DMS 273 (cell line): ENCODE measurements around the gene NASP.

Experiments
- DNase-seq: peaks from one replicate; lab custom pipeline; 2025; ENCODE audit not compliant: unreplicated experiment; lab: John Stamatoyannopoulos, UW

Gene NASP

DNA sequence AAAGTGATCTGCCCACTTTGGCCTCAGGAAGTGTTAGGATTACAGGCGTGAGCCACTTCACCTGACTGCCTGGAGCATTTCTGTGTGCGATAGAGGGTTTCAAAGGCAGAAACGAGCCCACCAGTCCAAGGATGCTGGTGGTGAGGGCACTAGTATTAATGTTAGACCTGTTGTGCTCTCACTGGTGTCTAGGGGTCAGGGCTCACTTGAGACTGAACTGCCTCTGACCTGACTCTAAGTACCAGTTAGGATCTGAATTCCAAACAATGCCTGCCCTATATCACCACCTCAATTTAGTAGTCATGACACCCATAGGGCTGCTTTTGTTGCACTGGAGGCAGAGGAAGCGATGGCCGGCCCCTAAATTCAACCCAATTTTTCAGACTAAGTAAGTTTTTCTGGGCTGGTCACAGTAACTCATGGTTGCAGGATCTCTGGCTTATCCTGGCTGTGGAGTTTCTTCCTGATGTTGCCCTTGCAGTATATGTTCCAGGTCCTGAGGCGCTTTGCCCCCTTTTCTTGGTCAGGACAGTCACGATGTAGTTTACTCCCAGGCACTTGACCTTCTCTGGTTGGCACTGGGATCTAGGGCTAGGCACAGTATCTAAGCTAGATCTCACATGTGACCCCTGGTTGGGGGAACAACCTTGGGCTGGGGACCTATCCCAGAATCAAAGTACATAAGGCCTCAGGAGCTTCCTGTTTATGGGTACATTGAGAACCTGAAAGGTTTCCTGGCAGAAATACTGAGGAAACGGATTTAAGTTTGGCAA lies 35.5 kb downstream of the NASP start:
- peak; percentile 35 for DNase-seq

DNA sequence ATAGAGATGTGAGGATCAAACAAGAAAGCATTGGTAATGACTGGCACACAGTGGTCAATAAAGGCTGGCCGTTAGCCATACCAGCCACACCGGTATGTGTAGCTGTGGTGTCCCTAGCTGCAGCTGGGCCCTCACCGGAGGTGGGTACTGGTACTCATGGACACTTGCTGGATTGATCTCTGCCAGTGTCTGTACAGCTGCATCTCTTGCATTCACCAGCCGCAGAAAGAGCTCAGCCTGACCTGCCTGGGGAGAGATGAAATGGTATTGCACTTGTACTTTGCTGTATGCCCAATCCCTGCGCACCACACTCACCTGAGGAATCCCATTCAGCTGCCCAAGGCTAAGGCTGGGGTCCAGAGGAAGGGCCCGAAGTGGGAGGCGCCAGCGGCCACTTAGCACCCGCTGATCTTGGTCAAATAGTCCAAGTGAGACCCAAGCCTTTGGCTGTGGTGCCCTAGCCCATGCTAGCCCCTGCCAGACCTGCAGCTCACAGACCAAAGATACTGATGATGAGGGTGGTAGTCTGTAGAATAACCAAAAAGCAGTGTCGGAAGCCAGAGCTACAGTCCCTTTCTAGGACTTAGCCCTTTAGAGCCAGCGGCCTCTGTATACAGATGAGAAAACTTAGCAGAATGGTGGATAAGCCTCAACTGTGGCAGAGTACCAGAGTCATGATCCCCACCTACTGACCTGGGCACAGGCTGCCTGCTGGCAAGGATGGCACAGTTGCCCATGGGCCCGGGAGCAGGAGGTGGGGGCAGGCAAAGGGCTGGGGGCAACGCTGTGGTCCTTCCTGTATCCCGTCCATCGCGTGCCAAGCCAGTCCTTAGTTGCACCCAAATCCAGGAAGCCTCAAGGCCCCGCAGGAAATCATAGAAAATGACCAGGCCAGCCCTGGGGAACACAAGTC lies 37.0 kb downstream of the NASP start:
- DNase-seq: no peak

- peak; percentile 29 for DNase-seq
Measured at GRCh38 chr1:45621501-45621836, 37.6 kb downstream of the NASP start.

GRCh38 chr1:45621895-45622523 lies 38.2 kb downstream of the NASP start:
- peak; percentile 30 for DNase-seq

DNA sequence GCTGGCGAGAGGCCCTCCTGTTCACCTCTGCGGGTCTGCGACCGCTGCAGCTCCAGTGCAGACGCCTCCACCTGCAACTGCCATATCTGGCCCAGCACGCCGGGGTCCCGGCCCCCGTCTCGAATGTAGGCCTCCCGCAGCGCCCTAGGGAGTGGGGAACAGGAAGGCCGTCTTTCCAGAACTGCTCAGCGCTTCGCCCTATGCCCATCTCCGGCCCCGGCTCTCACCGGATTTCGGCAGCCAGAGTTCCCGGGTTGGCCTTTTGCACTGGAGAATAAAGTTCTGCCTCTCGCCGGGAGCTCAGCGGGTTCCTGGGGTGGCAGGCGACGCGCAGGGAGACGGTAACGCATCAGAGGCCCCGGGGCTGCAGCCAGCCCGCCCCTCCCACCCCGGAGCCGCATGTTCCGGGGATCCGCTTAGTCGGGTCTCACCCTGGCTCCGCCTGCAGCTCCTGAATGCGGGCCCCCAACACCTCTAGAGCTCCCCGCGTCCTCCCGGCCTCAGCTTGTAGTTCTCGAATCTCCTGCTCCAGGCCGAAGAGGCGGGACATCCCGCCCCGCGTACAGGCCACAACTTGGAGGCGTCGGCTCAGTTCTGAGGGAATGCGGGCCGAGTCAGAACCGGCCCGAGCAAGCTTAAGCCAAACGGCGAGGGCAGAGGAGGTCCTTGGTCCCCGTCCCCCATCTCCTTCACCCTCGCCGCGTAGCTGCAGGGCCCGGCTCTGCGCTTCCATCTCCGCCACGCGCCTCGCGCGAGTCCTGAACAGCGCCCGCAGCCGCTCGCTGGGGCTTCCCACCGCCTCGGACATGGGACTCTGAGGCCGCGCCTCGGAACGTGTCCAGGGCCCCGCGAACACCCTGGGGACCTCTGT lies 38.9 kb downstream of the NASP start:
- no peak for DNase-seq

DNA sequence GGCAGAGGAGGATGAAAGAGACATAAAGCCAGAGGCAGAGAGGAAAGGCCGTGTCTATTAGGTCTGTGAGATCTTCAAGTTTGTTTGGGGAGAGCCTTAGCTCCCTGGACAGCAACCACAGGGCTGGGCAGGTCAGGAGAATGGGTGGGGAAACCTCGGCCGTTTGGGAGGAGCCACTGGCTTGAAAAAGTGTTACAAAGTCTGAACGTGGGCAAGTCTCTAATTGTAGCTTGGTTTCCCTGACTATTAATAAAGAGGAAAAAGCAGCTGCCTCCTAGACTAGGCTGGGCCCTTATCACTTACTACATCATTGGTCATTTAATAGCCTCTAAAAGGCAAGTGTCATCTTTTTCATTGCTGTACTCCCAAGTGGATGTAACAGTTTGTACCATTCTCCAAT lies 40.1 kb downstream of the NASP start, which contains the start of gene CCDC17:
Gene CCDC17 (minus strand): TSS at position 83 of the 400 bp plus-strand sequence. CDS start 145 bp downstream, outside the sequence.
- DNase-seq: no peak

DNA sequence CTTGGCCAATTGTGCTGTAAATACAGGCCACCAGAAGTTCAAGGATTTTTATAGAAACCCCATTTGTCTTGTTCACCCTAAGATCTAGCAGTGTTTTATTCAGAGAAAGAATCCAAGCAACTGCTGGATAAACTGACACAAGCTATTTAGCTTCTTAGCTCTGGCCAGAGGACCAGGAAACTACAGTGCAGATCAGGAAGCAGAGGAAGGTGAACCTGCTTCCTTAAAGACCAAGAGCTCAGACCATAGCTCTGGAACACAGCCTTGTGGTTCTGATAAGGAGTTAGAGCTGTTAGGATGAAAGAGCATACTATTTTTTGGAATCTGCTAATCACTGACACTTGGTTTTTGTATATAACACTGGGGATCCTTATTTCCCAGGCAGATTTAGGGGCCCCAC lies 45.2 kb downstream of the NASP start:
- no peak for DNase-seq

DNA sequence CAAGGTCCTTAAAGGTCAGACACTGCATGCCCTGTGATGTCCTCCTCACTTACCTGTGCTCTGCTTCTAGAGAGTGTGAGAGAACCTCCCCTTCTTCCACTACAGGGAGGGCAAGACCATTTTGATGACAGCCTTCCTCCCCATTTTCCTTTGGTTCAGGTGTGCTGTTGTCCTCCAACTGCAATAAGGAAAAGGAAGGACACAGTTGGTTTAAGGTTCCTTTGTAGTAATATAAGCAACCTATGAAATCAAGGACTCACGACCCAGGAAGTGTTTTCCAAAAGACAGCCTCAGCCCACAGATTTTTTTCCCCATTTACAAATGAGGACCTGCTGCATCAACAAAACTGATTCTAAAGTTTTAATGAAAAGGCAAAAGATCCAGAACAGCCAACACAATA lies 46.6 kb downstream of the NASP start:
- DNase-seq: no peak

DNA sequence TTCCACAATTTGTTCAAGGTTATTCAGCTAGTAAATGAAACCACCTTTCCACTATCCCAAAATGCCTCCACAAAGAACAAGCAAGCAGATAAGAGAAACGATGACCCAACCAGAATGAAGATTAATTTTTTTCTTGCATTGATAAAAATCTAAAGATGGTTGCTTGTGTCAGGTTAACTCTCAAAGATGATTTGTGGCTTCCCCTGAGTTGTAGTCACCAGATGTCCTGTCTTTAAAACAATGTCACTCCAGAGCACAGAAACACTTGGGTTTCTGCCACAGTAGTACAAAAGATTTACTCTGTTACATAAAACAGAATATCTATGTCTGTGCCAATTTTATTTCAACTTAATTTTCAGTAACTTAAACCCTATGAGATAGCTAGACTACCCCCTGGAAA lies 51.4 kb downstream of the NASP start:
- DNase-seq: no peak

- no peak for DNase-seq
Measured at GRCh38 chr1:45640293-45640692, 56.5 kb downstream of the NASP start.

GRCh38 chr1:45643321-45643720 lies 59.5 kb downstream of the NASP start:
- no peak for DNase-seq

GRCh38 chr1:45643978-45644377 lies 60.1 kb downstream of the NASP start:
- no peak for DNase-seq

- no peak for DNase-seq
Measured at GRCh38 chr1:45644661-45645060, 60.8 kb downstream of the NASP start.

DNA sequence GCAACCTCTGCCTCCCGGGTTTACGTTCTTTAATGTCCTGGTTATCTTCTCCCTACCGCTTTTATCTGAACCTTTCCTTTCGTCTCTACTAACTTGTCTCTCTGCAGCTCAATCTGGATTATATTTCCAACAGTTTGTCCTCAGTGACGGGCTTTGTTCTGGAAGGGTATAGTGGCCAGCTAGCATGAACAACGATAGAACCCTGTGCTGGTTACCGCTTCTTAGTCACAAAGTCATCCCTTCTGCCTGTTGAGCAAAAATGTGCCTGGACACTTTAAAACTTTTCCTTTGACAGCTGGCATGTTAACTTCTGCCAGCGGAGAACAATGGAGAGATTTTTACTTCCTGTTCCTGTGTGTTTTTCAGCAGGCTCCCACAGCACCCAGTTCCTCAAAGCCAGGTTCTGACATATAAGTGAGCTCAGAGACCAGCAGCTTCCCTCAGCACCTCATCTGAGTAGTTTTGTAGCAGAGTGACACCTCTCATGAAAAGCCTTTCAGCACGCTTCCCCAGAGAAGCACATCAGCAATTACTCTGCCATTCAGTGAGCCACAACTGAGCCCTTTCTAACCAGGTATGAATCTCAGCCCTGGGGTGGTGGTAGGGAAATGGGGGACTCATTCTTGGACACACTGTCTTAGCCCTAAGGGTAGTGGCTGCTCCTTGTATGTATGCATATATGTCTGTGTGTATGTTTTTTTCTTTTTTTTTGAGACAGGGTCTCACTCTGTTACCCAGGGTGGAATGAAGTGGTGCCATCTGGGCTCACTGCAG lies 63.6 kb downstream of the NASP start:
- no peak for DNase-seq

- DNase-seq: no peak
Measured at GRCh38 chr1:45654540-45655280, 70.9 kb downstream of the NASP start.

- DNase-seq: no peak
Measured at GRCh38 chr1:45656573-45657226, 72.9 kb downstream of the NASP start.

DNA sequence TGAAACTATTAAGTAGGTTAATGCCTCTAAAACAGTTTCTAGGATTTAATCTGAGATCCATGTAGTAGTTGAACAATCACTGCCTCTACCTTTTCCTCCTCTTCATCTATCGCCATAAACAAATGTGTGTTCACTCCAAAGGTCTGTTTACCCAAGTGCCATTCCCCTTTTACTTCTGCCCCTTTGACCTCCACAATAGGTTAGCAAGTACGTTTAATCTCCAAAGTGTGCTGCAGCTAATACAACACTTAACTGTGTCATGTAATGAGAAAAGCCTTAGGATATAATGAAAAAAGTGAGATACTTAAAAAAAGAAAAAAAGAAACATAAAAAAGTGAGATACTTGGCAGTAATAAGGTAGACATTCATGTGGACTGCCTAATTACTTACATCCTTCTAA lies 74.3 kb downstream of the NASP start:
- DNase-seq: no peak

GRCh38 chr1:45659222-45659621 lies 75.4 kb downstream of the NASP start:
- no peak for DNase-seq

- no peak for DNase-seq
Measured at GRCh38 chr1:45660336-45660735, 76.5 kb downstream of the NASP start.
